PC-3 (cell line): Measurements from ENCODE around the gene ZNF672. TPM values are rescaled to one million over a fixed set of nuclear protein-coding genes. Genes with fewer than 3 reads are reported as not detected.
A peak's percentile ranks its signal among the peaks of the same experiment; 100 is the strongest.

Source experiments
- ATAC-seq: fragments of 200-7000 bp; cut with Tn5 transposase; 2 replicates; pipeline ENCODE4 v1.9.1; 2020; ENCODE audit warnings: mild to moderate bottlenecking, moderate library complexity
- BruUV-seq: library from RNA; stranded (reverse); fragments of 400-500 nt; replicated peaks from 2 replicates; lab custom pipeline; 2021; lab: Mats Ljungman, UMichigan
- CTCF ChIA-PET: fragments of 300-600 bp; sonication (Branson Sonifier 250); formaldehyde crosslinking; loops from one replicate; lab custom pipeline; 2022; ENCODE audit warnings: antibody characterized with exemption; lab: Charles Lee
- POLR2A ChIA-PET: fragments of 300-600 bp; sonication (Branson Sonifier 250); formaldehyde crosslinking; loops from one replicate; lab custom pipeline; 2022; ENCODE audit warnings: antibody characterized with exemption; ENCODE audit not compliant: unreplicated experiment; lab: Charles Lee
- DNase-seq: peaks from one replicate; pipeline ENCODE4 v3.0.0-alpha.2; 2015
- H2AFZ ChIP-seq: fragments of 300-600 bp; sonication (generic); 2 replicates; pipeline ENCODE4 v1.6.0; 2016; ENCODE audit warnings: antibody characterized with exemption, low read length
- H3F3A ChIP-seq: fragments of 300-600 bp; sonication (generic); one replicate; pipeline ENCODE4 v1.6.0; 2017; ENCODE audit warnings: antibody characterized with exemption, low read length, control low read depth, mild to moderate bottlenecking; ENCODE audit not compliant: unreplicated experiment
- H3K27ac ChIP-seq: fragments of 300-600 bp; sonication (generic); 2 replicates; pipeline ENCODE4 v1.5.1; 2016; ENCODE audit warnings: mild to moderate bottlenecking, low read length
- H3K27me3 ChIP-seq: fragments of 300-600 bp; sonication (generic); 2 replicates; pipeline ENCODE4 v1.6.1; 2016; ENCODE audit warnings: low read length, mixed read lengths
- H3K36me3 ChIP-seq: fragments of 300-600 bp; sonication (generic); 2 replicates; pipeline ENCODE4 v1.6.1; 2016; ENCODE audit warnings: low read depth, mixed run types, low read length, mixed read lengths
- H3K4me1 ChIP-seq: fragments of 300-600 bp; sonication (generic); 2 replicates; pipeline ENCODE4 v1.5.1; 2016; ENCODE audit warnings: low read length; ENCODE audit not compliant: insufficient read depth
- H3K4me2 ChIP-seq: fragments of 300-600 bp; sonication (generic); 2 replicates; pipeline ENCODE4 v1.6.0; 2016; ENCODE audit warnings: low read length
- H3K4me3 ChIP-seq: fragments of 300-600 bp; sonication (generic); 2 replicates; pipeline ENCODE4 v1.5.1; 2016; ENCODE audit warnings: mild to moderate bottlenecking, low read length, mixed read lengths
- H3K79me2 ChIP-seq: fragments of 300-600 bp; sonication (generic); 2 replicates; pipeline ENCODE4 v1.6.1; 2017; ENCODE audit warnings: low read length, mixed read lengths
- H3K9ac ChIP-seq: fragments of 300-600 bp; sonication (generic); 2 replicates; pipeline ENCODE4 v1.6.0; 2016; ENCODE audit warnings: mild to moderate bottlenecking, low read length
- H3K9me2 ChIP-seq: fragments of 300-600 bp; sonication (generic); replicated peaks from 2 replicates; pipeline ENCODE4 v1.6.1; 2016; ENCODE audit warnings: mixed run types, low read length, mixed read lengths
- H3K9me3 ChIP-seq: fragments of 300-600 bp; sonication (generic); 2 replicates; pipeline ENCODE4 v1.6.1; 2016; ENCODE audit warnings: low read length, mixed read lengths
- H4K20me1 ChIP-seq: fragments of 300-600 bp; sonication (generic); 2 replicates; pipeline ENCODE4 v1.6.1; 2016; ENCODE audit warnings: low read length, mixed read lengths
- CTCF ChIP-seq: fragments of 300-600 bp; sonication (generic); conservative IDR thresholded peaks from 2 replicates; pipeline ENCODE4 v1.5.1; 2017; ENCODE audit warnings: antibody characterized with exemption, low read depth, mild to moderate bottlenecking, low read length
- EZH2 ChIP-seq: fragments of 300-600 bp; sonication (generic); IDR thresholded peaks from one replicate; pipeline ENCODE4 v1.6.1; 2017; ENCODE audit warnings: antibody characterized with exemption, mild to moderate bottlenecking, low read length; ENCODE audit not compliant: unreplicated experiment
- EZH2phosphoT487 ChIP-seq: fragments of 300-600 bp; sonication (generic); IDR thresholded peaks from 2 replicates; pipeline ENCODE4 v1.6.1; 2018; ENCODE audit warnings: mild to moderate bottlenecking, antibody characterized with exemption, low read length, borderline replicate concordance
- intact Hi-C: fragments of 100-400 bp; cut with micrococcal nuclease; formaldehyde crosslinking; loops from 2 replicates; pipeline ENCODE4 v1.9.0; 2023
- total RNA-seq: library from RNA; depleted of rRNA; stranded (reverse); fragments of >200 nt; gene quantifications from 2 replicates; pipeline ENCODE4 v1.2.3, GENCODE V29; 2014

Gene ZNF672
- total RNA-seq, 1 experiment from 2014 or later: 83.9 TPM

GRCh38 chr1:248839168-248839555, 1.1 kb downstream of the ZNF672 start:
- POLR2A ChIA-PET: interaction anchor here (0.6 kb wide), 1 partner anchor 23 kb away, joined by 3 read pairs; no protein-coding TSS in a partner anchor
- BruUV-seq: TSS peak; percentile 35
- no peak for ATAC-seq

DNA sequence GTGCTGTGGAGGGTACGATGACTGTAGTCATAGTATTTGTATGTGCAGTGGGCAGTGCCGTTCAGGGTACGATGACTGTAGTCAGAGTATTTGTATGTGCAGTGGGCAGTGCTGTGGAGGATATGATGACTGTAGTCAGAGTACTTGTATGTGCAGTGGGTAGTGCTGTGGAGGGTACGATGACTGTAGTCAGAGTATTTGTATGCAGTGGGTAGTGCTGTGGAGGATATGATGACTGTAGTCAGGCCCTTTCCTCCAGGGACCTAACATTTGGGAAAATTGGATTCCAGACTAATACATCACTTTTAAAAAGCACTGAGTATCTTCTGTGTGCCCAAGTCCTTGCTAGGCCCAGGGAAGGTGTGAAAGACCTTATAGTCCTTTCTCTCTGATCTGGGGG, 2.9 kb downstream of the ZNF672 start:
- H3K4me2 ChIP-seq: no peak overlapping the region
- ATAC-seq (no peak), DNase-seq (no peak)
- H3K9me3 ChIP-seq: no peaks in the 10 kb centered on the region
- no peak overlapping the region for H2AFZ ChIP-seq
- peaks cover 20% of the 10 kb centered on the region for H3K4me1 ChIP-seq
- BruUV-seq: no TSS peak
- H3K9ac ChIP-seq: no peak overlapping the region
- no peak overlapping the region for H3K4me3 ChIP-seq
- intact Hi-C loops: no loop called here
- ChIA-PET POLR2A (no interaction called here), CTCF (no interaction called here)
- H3K9me2 ChIP-seq: no peaks in the 10 kb centered on the region
- H3F3A ChIP-seq: no peaks in the 10 kb centered on the region
- H4K20me1 ChIP-seq: no peaks in the 10 kb centered on the region
- H3K79me2 ChIP-seq: peaks cover 54% of the 10 kb centered on the region
- H3K27me3 ChIP-seq: no peaks in the 10 kb centered on the region
- TF ChIP-seq CTCF: no peak
- peaks cover 17% of the 10 kb centered on the region; the same call in 1 of the 2 replicates for H3K36me3 ChIP-seq
- H3K27ac ChIP-seq: no peak overlapping the region

More at GRCh38 chr1:248839168-248839555, 1.1 kb downstream of the ZNF672 start:
- peaks cover 20% of the 10 kb centered on the region for H3K4me1 ChIP-seq
- CTCF ChIA-PET: interaction anchor here (0.6 to 0.7 kb wide), 2 partner anchors 65 to 830 kb away, joined by 4 read pairs; no protein-coding TSS in a partner anchor
- no peaks in the 10 kb centered on the region for H3K9me3 ChIP-seq
- intact Hi-C loops: no loop called here
- H3K4me3 ChIP-seq: peak overlapping the region; percentile 77
- peak overlapping the region; percentile 75 for H3K27ac ChIP-seq
- H3K27me3 ChIP-seq: no peaks in the 10 kb centered on the region
- peak overlapping the region; percentile 86 for H3K9ac ChIP-seq
- H3F3A ChIP-seq: no peaks in the 10 kb centered on the region
- DNase-seq: no peak
- H2AFZ ChIP-seq: peak overlapping the region; percentile 84
- no peak for TF ChIP-seq EZH2phosphoT487
- TF ChIP-seq EZH2: no peak
- H3K9me2 ChIP-seq: no peaks in the 10 kb centered on the region
- peaks cover 51% of the 10 kb centered on the region for H3K79me2 ChIP-seq
- H3K4me2 ChIP-seq: peak overlapping the region; percentile 91
- H4K20me1 ChIP-seq: no peaks in the 10 kb centered on the region
- H3K36me3 ChIP-seq: peaks cover under 1% of the 10 kb centered on the region; the same call in 1 of the 2 replicates

- no peaks in the 10 kb centered on the region for H3F3A ChIP-seq
- no TSS peak for BruUV-seq
- CTCF ChIA-PET: interaction anchor here (0.6 kb wide), 1 partner anchor 21 kb away, joined by 3 read pairs; no protein-coding TSS in a partner anchor
- H3K4me1 ChIP-seq: peaks cover 20% of the 10 kb centered on the region
- TF ChIP-seq CTCF: peak; percentile 75
- TF ChIP-seq EZH2phosphoT487: no peak
- no peak overlapping the region for H2AFZ ChIP-seq
- H3K27me3 ChIP-seq: no peaks in the 10 kb centered on the region
- no peak overlapping the region for H3K4me2 ChIP-seq
- peaks cover 26% of the 10 kb centered on the region; the same call in 1 of the 2 replicates for H3K36me3 ChIP-seq
- no peak overlapping the region for H3K4me3 ChIP-seq
- DNase-seq (peak; percentile 53), ATAC-seq (no peak)
- peaks cover 54% of the 10 kb centered on the region for H3K79me2 ChIP-seq
- H4K20me1 ChIP-seq: no peaks in the 10 kb centered on the region
- intact Hi-C loops: no loop called here
- POLR2A ChIA-PET: no interaction called here
- H3K9ac ChIP-seq: no peak overlapping the region
- no peak overlapping the region for H3K27ac ChIP-seq
- no peaks in the 10 kb centered on the region for H3K9me3 ChIP-seq
- H3K9me2 ChIP-seq: no peaks in the 10 kb centered on the region
Observed at GRCh38 chr1:248841702-248842395, 3.8 kb downstream of the ZNF672 start.
